Naive thymus-derived CD4-positive, alpha-beta T cell (primary cell): ENCODE measurements around the gene OR7E24. TPM values are rescaled to one million over a fixed set of nuclear protein-coding genes. Genes with fewer than 3 reads are reported as not detected.
"Not testable (repeated sequence)": the region's sequence is repeated elsewhere in the genome, so short reads cannot be mapped to it uniquely, and the experiment has no call there.

ENCODE experiments used
- ATAC-seq: fragments of 150-1000 bp; cut with Tn5 transposase; 2 replicates; pipeline ENCODE4 v1.10.0; 2021; ENCODE audit warnings: mild to moderate bottlenecking, moderate library complexity
- CTCF ChIA-PET: fragments of 350-600 bp; sonication (Branson Sonifier 250); formaldehyde crosslinking; loops from one replicate; lab custom pipeline; 2021; ENCODE audit warnings: antibody characterized with exemption; lab: Charles Lee
- POLR2A ChIA-PET: fragments of 350-600 bp; sonication (Branson Sonifier 250); formaldehyde crosslinking; loops from one replicate; lab custom pipeline; 2021; ENCODE audit warnings: antibody characterized with exemption, inconsistent platforms; lab: Charles Lee
- DNase-seq, 9 donors: peaks; one replicate each; pipeline versions ENCODE4 v3.0.0 to v3.0.0-alpha.2; 2020 to 2022; ENCODE audit warnings: mixed read lengths in 1 of 9
- H3K27ac ChIP-seq: one replicate; pipeline ENCODE4 v1.7.0; 2013; ENCODE audit warnings: mild to moderate bottlenecking, low read depth, low read length, moderate library complexity
- H3K27me3 ChIP-seq, 2 donors: one replicate each; pipeline ENCODE4 v1.7.0; 2013; ENCODE audit warnings: low read length in 2 of 2, mild to moderate bottlenecking in 2 of 2, moderate library complexity in 2 of 2; ENCODE audit not compliant: control insufficient read depth in 2 of 2, insufficient read depth in 2 of 2
- H3K36me3 ChIP-seq, 3 experiments: 1 replicate in 2 of 3; 2 replicates in 1 of 3; pipeline ENCODE4 v1.7.0; 2013; ENCODE audit warnings: low read length in 3 of 3, mild to moderate bottlenecking in 3 of 3, moderate library complexity in 1 of 3; ENCODE audit not compliant: insufficient read depth in 3 of 3, control insufficient read depth in 2 of 3
- H3K4me1 ChIP-seq, 2 donors: one replicate each; pipeline ENCODE4 v1.7.0; 2013; ENCODE audit warnings: low read length in 2 of 2, mild to moderate bottlenecking in 2 of 2, moderate library complexity in 1 of 2; ENCODE audit not compliant: control insufficient read depth in 2 of 2, insufficient read depth in 2 of 2
- H3K4me3 ChIP-seq: 2 replicates; pipeline ENCODE4 v1.7.0; 2013; ENCODE audit warnings: mild to moderate bottlenecking, low read length
- H3K9me3 ChIP-seq, 3 experiments: 1 replicate in 2 of 3; 2 replicates in 1 of 3; pipeline ENCODE4 v1.7.0; 2013; ENCODE audit warnings: low read length in 3 of 3; ENCODE audit not compliant: control insufficient read depth in 2 of 3
- H3K27ac Mint-ChIP-seq, 9 donors: one replicate each; pipeline ENCODE4 v1.8.0; 2020 to 2022; ENCODE audit warnings: mixed read lengths in 9 of 9, mild to moderate bottlenecking in 8 of 9, moderate library complexity in 5 of 9, inconsistent platforms in 2 of 9
- H3K27me3 Mint-ChIP-seq, 5 donors: one replicate each; pipeline ENCODE4 v1.8.0; 2021 to 2022; ENCODE audit warnings: mixed read lengths in 5 of 5, mild to moderate bottlenecking in 1 of 5
- H3K36me3 Mint-ChIP-seq, 5 donors: one replicate each; pipeline ENCODE4 v1.8.0; 2020 to 2022; ENCODE audit warnings: mixed read lengths in 5 of 5, mild to moderate bottlenecking in 3 of 5, inconsistent platforms in 1 of 5
- H3K4me1 Mint-ChIP-seq, 7 donors: one replicate each; pipeline ENCODE4 v1.8.0; 2020 to 2022; ENCODE audit warnings: mixed read lengths in 7 of 7, mild to moderate bottlenecking in 3 of 7, inconsistent platforms in 1 of 7
- H3K4me3 Mint-ChIP-seq, 10 donors: one replicate each; pipeline ENCODE4 v1.8.0; 2020 to 2022; ENCODE audit warnings: mild to moderate bottlenecking in 10 of 10, mixed read lengths in 10 of 10, moderate library complexity in 6 of 10, inconsistent platforms in 2 of 10
- H3K9me3 Mint-ChIP-seq, 11 donors: one replicate each; pipeline ENCODE4 v1.8.0; 2020 to 2022; ENCODE audit warnings: mixed read lengths in 11 of 11, mild to moderate bottlenecking in 4 of 11, inconsistent platforms in 1 of 11, moderate library complexity in 1 of 11
- intact Hi-C, 2 donors: fragments of 100-400 bp; cut with micrococcal nuclease; formaldehyde crosslinking; loops; one replicate each; pipeline ENCODE4 v1.15.1; 2023
- polyA plus RNA-seq, 2 donors: library from polyadenylated mRNA; unstranded; fragments of 300-500 nt; fragmentation: Illumina TruSeq; gene quantifications; one replicate each; pipeline ENCODE4 v1.2.3, GENCODE V29; 2021
- total RNA-seq, 6 experiments: library from RNA in 5 of 6; stranded (reverse) in 5 of 6; gene quantifications; 1 replicate in 5 of 6; 2 replicates in 1 of 6; pipeline ENCODE4 v1.2.3 and lab custom pipeline; 2021 to 2026

Gene OR7E24
- total RNA-seq: not detected
- not detected for polyA plus RNA-seq
- not detected for total RNA-seq (lab: John Stamatoyannopoulos, UW)

DNA sequence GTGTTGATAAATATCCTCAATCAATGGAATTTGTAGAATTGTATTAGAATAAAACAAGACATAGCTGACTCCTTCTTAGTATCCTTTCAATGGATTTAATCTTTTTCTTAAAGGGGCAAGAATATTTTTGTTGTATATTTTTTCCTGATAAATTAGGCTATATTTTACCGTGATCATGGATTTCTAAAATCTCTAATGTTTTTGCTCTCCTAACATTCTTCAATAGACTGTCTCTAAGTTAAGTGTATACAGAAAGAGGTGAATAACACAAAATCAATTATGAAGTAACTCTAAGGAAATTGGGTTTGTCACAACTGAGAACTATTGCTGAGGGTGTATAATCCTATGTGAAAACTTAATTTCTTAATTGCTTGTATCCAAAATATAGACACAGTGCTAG lies at the start of gene OR7E24:
Gene OR7E24 (plus strand): TSS at position 301 of the 400 bp plus-strand sequence. CDS start 114 bp downstream, outside the sequence.
- H3K36me3 Mint-ChIP-seq: peaks cover 0 to 6% (median 0%) of the 10 kb centered on the region in 5 donors
- peaks cover 0 to 12% (median 12%) of the 10 kb centered on the region in 5 donors for H3K27me3 Mint-ChIP-seq
- Histone ChIP-seq H3K4me3 (no peak within 1 kb of the TSS), H3K9me3 (peaks cover 0 to 2% (median 0%) of the 10 kb centered on the region in 3 experiments), H3K27ac (no peak within 1 kb of the TSS), H3K4me1 (no peaks in the 10 kb centered on the region), H3K27me3 (no peaks in the 10 kb centered on the region), H3K36me3 (no peaks in the 10 kb centered on the region)
- H3K27ac Mint-ChIP-seq: no peak within 1 kb of the TSS
- H3K9me3 Mint-ChIP-seq: peaks cover 0 to 59% (median 10%) of the 10 kb centered on the region in 11 donors
- ATAC-seq (no peak), DNase-seq (no peak)
- no peak within 1 kb of the TSS for H3K4me3 Mint-ChIP-seq
- H3K4me1 Mint-ChIP-seq: no peaks in the 10 kb centered on the region
- intact Hi-C loops: no loop called here
- ChIA-PET CTCF (no interaction called here), POLR2A (no interaction called here)

DNA sequence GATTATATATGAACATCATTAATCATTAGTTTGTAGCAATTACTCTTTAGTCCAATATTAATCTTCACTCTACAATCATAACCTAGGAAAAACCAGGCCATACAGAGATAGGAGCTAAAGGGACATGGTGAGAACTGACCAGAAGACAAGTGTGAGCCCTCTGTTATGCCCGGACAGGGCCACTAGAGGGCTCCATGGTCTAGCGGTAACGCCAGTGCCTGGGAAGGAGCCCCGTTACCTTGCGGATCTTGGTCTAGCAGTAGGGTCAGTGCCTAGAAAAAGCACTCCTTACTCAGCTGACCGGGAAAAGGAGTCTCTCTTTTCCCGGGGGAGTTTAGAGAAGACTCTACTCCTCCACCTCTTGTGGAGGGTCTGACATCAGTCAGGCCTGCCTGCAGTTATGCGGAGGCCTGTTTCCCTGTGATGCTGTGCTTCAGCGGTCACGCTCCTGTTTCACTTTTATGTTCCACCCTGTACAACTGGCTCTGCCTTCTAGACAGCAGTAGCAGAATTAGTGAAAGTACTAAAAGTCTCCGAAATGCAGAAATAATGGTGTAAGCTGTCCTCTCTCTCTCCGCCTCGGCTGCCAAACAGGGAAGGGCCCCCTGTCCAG lies 45.1 kb upstream of the OR7E24 start:
- Histone ChIP-seq H3K36me3 (no peaks in the 10 kb centered on the region), H3K9me3 (no peaks in the 10 kb centered on the region), H3K27ac (no peak overlapping the region), H3K4me1 (no peaks in the 10 kb centered on the region), H3K27me3 (no peaks in the 10 kb centered on the region), H3K4me3 (no peak overlapping the region)
- CTCF ChIA-PET: interaction anchor here (0.7 to 2.3 kb wide), 10 partner anchors 35 to 593 kb away, joined by 3 to 10 read pairs (median 4); partner anchors contain the start of gene ZNF559
- Mint-ChIP-seq H3K27me3 (peaks cover 0 to 22% (median 6%) of the 10 kb centered on the region in 5 donors), H3K4me1 (peaks cover 0 to 8% (median 0%) of the 10 kb centered on the region in 7 donors), H3K36me3 (no peaks in the 10 kb centered on the region), H3K27ac (no peak overlapping the region), H3K9me3 (peaks cover 0 to 2% (median 0%) of the 10 kb centered on the region in 11 donors), H3K4me3 (peak overlapping the region in 9 of 10 donors; percentile 37 to 69 (median 56))
- POLR2A ChIA-PET: no interaction called here
- DNase-seq (peak; percentile 36 to 63 (median 53)), ATAC-seq (peak; percentile 69)
- intact Hi-C loops: loop anchor here (1.0 to 10.0 kb wide), 8 partner anchors 69 to 591 kb away; partner anchors contain the start of genes ZNF266 (in 1 of the 2), ZNF559 (in 1 of the 2) and ZNF561 (in 1 of the 2)

- H3K27ac Mint-ChIP-seq: no peak within 1 kb of the TSS
Measured at GRCh38 chr19:9219489-9219888, 31.2 kb upstream of the OR7E24 start, which contains the start of gene OR7D4. Gene OR7D4 (minus strand): TSS chr19:9219589. CDS start chr19:9214837, 4,752 bp downstream.

GRCh38 chr19:9251236-9251635 lies 506 bp downstream of the OR7E24 start:
- no peak overlapping the region for H3K4me3 Mint-ChIP-seq

More at GRCh38 chr19:9219489-9219888, 31.2 kb upstream of the OR7E24 start, which contains the start of gene OR7D4:
- H3K9me3 ChIP-seq: no peaks in the 10 kb centered on the region
- H3K27me3 Mint-ChIP-seq: peaks cover 0 to 39% (median 17%) of the 10 kb centered on the region in 5 donors
- no peaks in the 10 kb centered on the region for H3K27me3 ChIP-seq
- peaks cover 0 to 7% (median 0%) of the 10 kb centered on the region in 5 donors for H3K36me3 Mint-ChIP-seq
- no peak within 1 kb of the TSS for H3K4me3 Mint-ChIP-seq
- no peak within 1 kb of the TSS for H3K27ac ChIP-seq
- intact Hi-C loops: no loop called here
- H3K9me3 Mint-ChIP-seq: peaks cover 3 to 36% (median 17%) of the 10 kb centered on the region in 11 donors
- POLR2A ChIA-PET: no interaction called here
- DNase-seq (no peak), ATAC-seq (no peak)
- no peaks in the 10 kb centered on the region for H3K4me1 ChIP-seq
- H3K4me1 Mint-ChIP-seq: no peaks in the 10 kb centered on the region
- H3K4me3 ChIP-seq: no peak within 1 kb of the TSS
- CTCF ChIA-PET: no interaction called here
- no peaks in the 10 kb centered on the region for H3K36me3 ChIP-seq

GRCh38 chr19:9283485-9283884 lies 32.8 kb downstream of the OR7E24 start:
- H3K4me3 ChIP-seq, H3K27me3 ChIP-seq, ATAC-seq, H3K27ac ChIP-seq, intact Hi-C loops, H3K4me1 ChIP-seq, H3K27ac Mint-ChIP-seq, H3K4me1 Mint-ChIP-seq, CTCF ChIA-PET, H3K36me3 ChIP-seq: not testable (repeated sequence)
- POLR2A ChIA-PET: interaction anchor here (0.6 kb wide), 1 partner anchor 12 kb away, joined by 4 read pairs; no protein-coding TSS in a partner anchor
- Mint-ChIP-seq H3K27me3 (peaks cover 0 to 31% (median 29%) of the 10 kb centered on the region in 5 donors), H3K9me3 (peaks cover 22 to 84% (median 46%) of the 10 kb centered on the region in 11 donors), H3K36me3 (peaks cover 3 to 50% (median 22%) of the 10 kb centered on the region in 5 donors), H3K4me3 (peak overlapping the region in 9 of 10 donors; percentile 46 to 74 (median 57))
- DNase-seq: peak in 7 of 9 donors; percentile 5 to 45 (median 24)
- H3K9me3 ChIP-seq: peaks cover 0 to 48% (median 0%) of the 10 kb centered on the region in 3 experiments

More at GRCh38 chr19:9251236-9251635, 506 bp downstream of the OR7E24 start:
- H3K4me1 ChIP-seq: no peaks in the 10 kb centered on the region
- DNase-seq: no peak
- ChIA-PET POLR2A (no interaction called here), CTCF (no interaction called here)
- intact Hi-C loops: no loop called here
- peaks cover 0 to 60% (median 10%) of the 10 kb centered on the region in 11 donors for H3K9me3 Mint-ChIP-seq
- peaks cover 0 to 5% (median 0%) of the 10 kb centered on the region in 3 experiments for H3K9me3 ChIP-seq
- no peaks in the 10 kb centered on the region for H3K27me3 ChIP-seq
- no peak overlapping the region for H3K4me3 ChIP-seq
- H3K27ac Mint-ChIP-seq: no peak overlapping the region
- H3K36me3 ChIP-seq: no peaks in the 10 kb centered on the region
- no peak for ATAC-seq
- H3K27ac ChIP-seq: no peak overlapping the region
- H3K27me3 Mint-ChIP-seq: peaks cover 0 to 12% (median 12%) of the 10 kb centered on the region in 5 donors
- H3K4me1 Mint-ChIP-seq: no peaks in the 10 kb centered on the region
- peaks cover 0 to 6% (median 0%) of the 10 kb centered on the region in 5 donors for H3K36me3 Mint-ChIP-seq

DNA sequence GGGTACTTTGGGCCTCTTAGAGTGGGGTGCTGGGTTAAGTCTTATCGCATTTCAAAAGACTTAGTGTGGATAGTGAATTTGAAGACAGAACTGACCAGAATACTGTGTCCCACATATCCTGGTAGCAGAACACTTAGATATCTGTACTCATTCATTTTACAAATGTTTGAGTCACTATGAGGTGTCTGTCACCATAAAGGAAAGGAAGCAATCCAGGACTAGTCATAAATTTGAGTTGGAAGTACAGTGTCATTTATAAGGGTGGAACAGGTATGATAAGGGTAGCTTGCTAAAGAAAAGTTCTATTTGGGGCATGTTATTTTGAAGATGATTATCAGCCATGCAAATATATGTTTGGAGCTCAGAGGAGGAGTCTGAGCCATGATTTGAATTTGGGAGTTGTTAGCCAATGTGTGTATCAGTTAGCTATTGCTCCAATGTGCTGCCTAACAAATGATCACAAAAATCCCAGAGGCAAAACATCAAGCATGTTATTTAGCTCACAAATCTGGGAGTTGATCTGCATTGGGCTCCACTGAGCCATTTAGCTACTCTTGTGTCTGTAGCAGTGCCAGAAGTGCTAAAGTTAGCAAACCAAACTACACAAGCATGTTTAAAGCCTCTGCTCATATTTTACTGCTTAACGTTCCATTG lies 38.6 kb downstream of the OR7E24 start:
- ATAC-seq (no peak), DNase-seq (no peak)
- Histone ChIP-seq H3K27me3 (no peaks in the 10 kb centered on the region), H3K4me3 (no peak overlapping the region), H3K27ac (no peak overlapping the region), H3K4me1 (no peaks in the 10 kb centered on the region), H3K9me3 (peaks cover 0 to 76% (median 18%) of the 10 kb centered on the region in 3 experiments), H3K36me3 (peaks cover 0 to 28% (median 0%) of the 10 kb centered on the region in 3 experiments)
- ChIA-PET POLR2A (no interaction called here), CTCF (interaction anchor here (0.5 kb wide), 1 partner anchor 107 kb away, joined by 3 read pairs; no protein-coding TSS in a partner anchor)
- intact Hi-C loops: no loop called here
- Mint-ChIP-seq H3K4me1 (peaks cover 0 to 4% (median 0%) of the 10 kb centered on the region in 7 donors), H3K4me3 (no peak overlapping the region), H3K27ac (no peak overlapping the region), H3K36me3 (peaks cover 17 to 54% (median 48%) of the 10 kb centered on the region in 5 donors), H3K9me3 (peaks cover 16 to 88% (median 55%) of the 10 kb centered on the region in 11 donors), H3K27me3 (peaks cover 0 to 1% (median 0%) of the 10 kb centered on the region in 5 donors)
